Measurements from ENCODE around the gene GSDME.
A peak's percentile ranks its signal among the peaks of the same experiment; 100 is the strongest.

The GSDME gene

GRCh38 chr7:24721481-24722001 lies 35.7 kb downstream of the GSDME start:
- Histone ChIP-seq H3K9ac (ENCODE audit: low read depth, low read length, poor library complexity) (no peak overlapping the region), H3K9me3 (replicated peaks in 1 of 2; ENCODE audit: control insufficient read depth in 2 of 2, insufficient read depth in 1 of 2, low read depth in 1 of 2, low read length in 2 of 2) (peaks cover 0 to 6% of the 10 kb centered on the region in 2 donors), H3K4me3 (ENCODE audit: low read length in 2 of 2) (peak overlapping the region in 1 of 2 donors; percentile 36), H2BK12ac (ENCODE audit: low read length) (no peak overlapping the region), H2BK5ac (ENCODE audit: low read length) (no peak overlapping the region), H3K23ac (ENCODE audit: low read depth, low read length, poor library complexity) (no peak overlapping the region), H3K4ac (ENCODE audit: low read length) (no peak overlapping the region), H2BK120ac (ENCODE audit: low read depth, low read length) (no peak overlapping the region), H3K79me1 (ENCODE audit: low read depth, low read length) (no peaks in the 10 kb centered on the region), H2BK15ac (ENCODE audit: low read length) (no peak overlapping the region), H3K14ac (ENCODE audit: low read length) (no peak overlapping the region), H4K8ac (ENCODE audit: low read depth, low read length) (no peak overlapping the region), H3K4me2 (ENCODE audit: insufficient read depth, low read length, poor library complexity, severe bottlenecking) (no peak overlapping the region), H3K4me1 (ENCODE audit: control insufficient read depth in 2 of 2, insufficient read depth in 1 of 2, low read depth in 1 of 2, low read length in 2 of 2) (peaks cover 0 to 9% of the 10 kb centered on the region in 2 donors), H4K91ac (ENCODE audit: low read depth, low read length, poor library complexity) (no peak overlapping the region), H3K18ac (ENCODE audit: low read length) (peak overlapping the region; percentile 22), H3K27ac (replicated peaks; ENCODE audit: low read length) (no peak overlapping the region), H2AK5ac (ENCODE audit: low read depth, low read length) (no peak overlapping the region), H3K27me3 (ENCODE audit: control insufficient read depth in 3 of 3, insufficient read depth in 3 of 3, low read depth in 1 of 3, low read length in 3 of 3) (no peaks in the 10 kb centered on the region), H3K36me3 (replicated peaks in 1 of 2; ENCODE audit: control insufficient read depth in 2 of 2, insufficient read depth in 2 of 2, low read length in 2 of 2) (peaks cover 2 to 23% of the 10 kb centered on the region in 2 donors), H2AFZ (ENCODE audit: low read length) (no peak overlapping the region)
- no CpG with 5 or more reads among the region's 10 CpGs for WGBS, 2 donors (ENCODE audit: extremely low coverage in 2 of 2, insufficient read length in 2 of 2, insufficient replicate concordance in 1 of 2)
- DNase-seq (ENCODE audit: low spot score) = no peak

DNA sequence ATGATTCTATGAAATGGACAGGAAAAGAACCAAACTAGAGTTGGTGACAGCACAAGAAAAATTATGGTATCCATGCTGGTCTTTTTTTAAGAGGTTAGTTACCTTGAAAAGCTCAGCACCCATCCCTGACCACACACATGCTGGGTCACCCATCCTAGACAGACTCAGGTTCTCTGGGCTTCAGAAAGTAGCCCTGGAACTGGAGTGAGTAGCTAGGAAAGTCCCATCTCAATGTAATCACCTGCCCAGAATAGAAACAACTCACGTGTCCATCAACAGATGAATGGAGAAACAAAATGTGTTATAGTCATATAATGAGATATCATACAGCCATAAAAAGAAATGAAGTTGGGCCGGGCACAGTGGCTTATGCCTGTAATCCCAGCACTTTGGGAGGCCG lies 37.0 kb downstream of the GSDME start:
- no peak overlapping the region for H3K4ac ChIP-seq (ENCODE audit: low read length)
- WGBS, 2 donors (ENCODE audit: extremely low coverage in 2 of 2, insufficient read length in 2 of 2, insufficient replicate concordance in 1 of 2) = no CpG with 5 or more reads among the region's 3 CpGs
- H3K9me3 ChIP-seq (replicated peaks in 1 of 2; ENCODE audit: control insufficient read depth in 2 of 2, insufficient read depth in 1 of 2, low read depth in 1 of 2, low read length in 2 of 2) = peaks cover 0 to 6% of the 10 kb centered on the region in 2 donors
- peaks cover 2 to 25% of the 10 kb centered on the region in 2 donors for H3K36me3 ChIP-seq (replicated peaks in 1 of 2; ENCODE audit: control insufficient read depth in 2 of 2, insufficient read depth in 2 of 2, low read length in 2 of 2)
- no peak overlapping the region for H2BK15ac ChIP-seq (ENCODE audit: low read length)
- no peak for DNase-seq (ENCODE audit: low spot score)
- H4K8ac ChIP-seq (ENCODE audit: low read depth, low read length) = no peak overlapping the region
- H2BK5ac ChIP-seq (ENCODE audit: low read length) = no peak overlapping the region
- no peaks in the 10 kb centered on the region for H3K79me1 ChIP-seq (ENCODE audit: low read depth, low read length)
- H2BK120ac ChIP-seq (ENCODE audit: low read depth, low read length) = no peak overlapping the region
- H3K4me2 ChIP-seq (ENCODE audit: insufficient read depth, low read length, poor library complexity, severe bottlenecking) = no peak overlapping the region
- no peak overlapping the region for H2AFZ ChIP-seq (ENCODE audit: low read length)
- H2AK5ac ChIP-seq (ENCODE audit: low read depth, low read length) = no peak overlapping the region
- H3K27ac ChIP-seq (replicated peaks; ENCODE audit: low read length) = no peak overlapping the region
- no peak overlapping the region for H3K4me3 ChIP-seq (ENCODE audit: low read length in 2 of 2)
- H3K14ac ChIP-seq (ENCODE audit: low read length) = no peak overlapping the region
- H3K23ac ChIP-seq (ENCODE audit: low read depth, low read length, poor library complexity) = no peak overlapping the region
- no peak overlapping the region for H3K18ac ChIP-seq (ENCODE audit: low read length)
- no peaks in the 10 kb centered on the region for H3K27me3 ChIP-seq (ENCODE audit: control insufficient read depth in 3 of 3, insufficient read depth in 3 of 3, low read depth in 1 of 3, low read length in 3 of 3)
- H4K91ac ChIP-seq (ENCODE audit: low read depth, low read length, poor library complexity) = no peak overlapping the region
- peaks cover 0 to 6% of the 10 kb centered on the region in 2 donors for H3K4me1 ChIP-seq (ENCODE audit: control insufficient read depth in 2 of 2, insufficient read depth in 1 of 2, low read depth in 1 of 2, low read length in 2 of 2)
- H2BK12ac ChIP-seq (ENCODE audit: low read length) = no peak overlapping the region
- H3K9ac ChIP-seq (ENCODE audit: low read depth, low read length, poor library complexity) = no peak overlapping the region

- no peak overlapping the region for H2AFZ ChIP-seq (ENCODE audit: low read length)
- no peak overlapping the region for H3K14ac ChIP-seq (ENCODE audit: low read length)
- no peaks in the 10 kb centered on the region for H3K9me3 ChIP-seq (replicated peaks in 1 of 2; ENCODE audit: control insufficient read depth in 2 of 2, insufficient read depth in 1 of 2, low read depth in 1 of 2, low read length in 2 of 2)
- no peak overlapping the region for H3K27ac ChIP-seq (replicated peaks; ENCODE audit: low read length)
- no peak overlapping the region for H3K4me3 ChIP-seq (ENCODE audit: low read length in 2 of 2)
- H3K4me1 ChIP-seq (ENCODE audit: control insufficient read depth in 2 of 2, insufficient read depth in 1 of 2, low read depth in 1 of 2, low read length in 2 of 2) = peaks cover 0 to 6% of the 10 kb centered on the region in 2 donors
- no peak overlapping the region for H3K9ac ChIP-seq (ENCODE audit: low read depth, low read length, poor library complexity)
- H3K18ac ChIP-seq (ENCODE audit: low read length) = no peak overlapping the region
- no peak overlapping the region for H2BK5ac ChIP-seq (ENCODE audit: low read length)
- no peak overlapping the region for H4K8ac ChIP-seq (ENCODE audit: low read depth, low read length)
- no peak overlapping the region for H2AK5ac ChIP-seq (ENCODE audit: low read depth, low read length)
- peaks cover 2 to 25% of the 10 kb centered on the region in 2 donors for H3K36me3 ChIP-seq (replicated peaks in 1 of 2; ENCODE audit: control insufficient read depth in 2 of 2, insufficient read depth in 2 of 2, low read length in 2 of 2)
- no peak overlapping the region for H2BK12ac ChIP-seq (ENCODE audit: low read length)
- no peak overlapping the region for H3K4ac ChIP-seq (ENCODE audit: low read length)
- no peak overlapping the region for H2BK120ac ChIP-seq (ENCODE audit: low read depth, low read length)
- H3K23ac ChIP-seq (ENCODE audit: low read depth, low read length, poor library complexity) = no peak overlapping the region
- WGBS, 2 donors (ENCODE audit: extremely low coverage in 2 of 2, insufficient read length in 2 of 2, insufficient replicate concordance in 1 of 2) = no CpG with 5 or more reads among the region's 13 CpGs
- H2BK15ac ChIP-seq (ENCODE audit: low read length) = no peak overlapping the region
- no peak for DNase-seq (ENCODE audit: low spot score)
- no peak overlapping the region for H4K91ac ChIP-seq (ENCODE audit: low read depth, low read length, poor library complexity)
- H3K27me3 ChIP-seq (ENCODE audit: control insufficient read depth in 3 of 3, insufficient read depth in 3 of 3, low read depth in 1 of 3, low read length in 3 of 3) = no peaks in the 10 kb centered on the region
- no peak overlapping the region for H3K4me2 ChIP-seq (ENCODE audit: insufficient read depth, low read length, poor library complexity, severe bottlenecking)
- no peaks in the 10 kb centered on the region for H3K79me1 ChIP-seq (ENCODE audit: low read depth, low read length)
Observed at GRCh38 chr7:24718977-24719491, 38.2 kb downstream of the GSDME start.

DNA sequence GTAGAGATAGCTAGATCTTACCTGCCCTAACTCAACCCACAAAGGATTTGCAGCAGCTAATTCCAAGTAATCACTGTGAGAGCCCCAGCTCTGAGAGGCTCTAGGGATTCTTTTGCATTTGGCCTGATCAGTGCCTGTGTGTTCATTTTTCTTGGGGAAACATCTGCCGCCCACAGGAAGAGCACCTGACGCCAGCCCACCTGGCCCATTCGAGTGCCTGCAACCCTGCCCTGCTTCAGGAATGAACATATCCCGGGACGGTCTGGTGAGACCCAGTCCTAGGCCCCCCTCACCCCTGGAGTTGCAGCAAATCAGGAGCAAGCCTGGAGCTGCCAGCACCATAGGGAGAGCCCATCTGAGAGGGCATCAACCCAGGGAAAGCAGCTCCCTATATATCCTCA lies 38.8 kb downstream of the GSDME start:
- Histone ChIP-seq H2BK15ac (ENCODE audit: low read length) (no peak overlapping the region), H3K27me3 (ENCODE audit: control insufficient read depth in 3 of 3, insufficient read depth in 3 of 3, low read depth in 1 of 3, low read length in 3 of 3) (no peaks in the 10 kb centered on the region), H3K9me3 (replicated peaks in 1 of 2; ENCODE audit: control insufficient read depth in 2 of 2, insufficient read depth in 1 of 2, low read depth in 1 of 2, low read length in 2 of 2) (no peaks in the 10 kb centered on the region), H3K4ac (ENCODE audit: low read length) (no peak overlapping the region), H2BK12ac (ENCODE audit: low read length) (no peak overlapping the region), H3K4me1 (ENCODE audit: control insufficient read depth in 2 of 2, insufficient read depth in 1 of 2, low read depth in 1 of 2, low read length in 2 of 2) (peaks cover 0 to 6% of the 10 kb centered on the region in 2 donors), H3K27ac (replicated peaks; ENCODE audit: low read length) (no peak overlapping the region), H3K14ac (ENCODE audit: low read length) (no peak overlapping the region), H3K4me2 (ENCODE audit: insufficient read depth, low read length, poor library complexity, severe bottlenecking) (no peak overlapping the region), H3K36me3 (replicated peaks in 1 of 2; ENCODE audit: control insufficient read depth in 2 of 2, insufficient read depth in 2 of 2, low read length in 2 of 2) (peaks cover 2 to 25% of the 10 kb centered on the region in 2 donors), H3K18ac (ENCODE audit: low read length) (no peak overlapping the region), H3K9ac (ENCODE audit: low read depth, low read length, poor library complexity) (no peak overlapping the region), H2BK120ac (ENCODE audit: low read depth, low read length) (no peak overlapping the region), H2AFZ (ENCODE audit: low read length) (no peak overlapping the region), H3K23ac (ENCODE audit: low read depth, low read length, poor library complexity) (no peak overlapping the region), H4K91ac (ENCODE audit: low read depth, low read length, poor library complexity) (no peak overlapping the region), H4K8ac (ENCODE audit: low read depth, low read length) (no peak overlapping the region), H3K79me1 (ENCODE audit: low read depth, low read length) (no peaks in the 10 kb centered on the region), H2AK5ac (ENCODE audit: low read depth, low read length) (no peak overlapping the region), H2BK5ac (ENCODE audit: low read length) (no peak overlapping the region), H3K4me3 (ENCODE audit: low read length in 2 of 2) (no peak overlapping the region)
- WGBS, 2 donors (ENCODE audit: extremely low coverage in 2 of 2, insufficient read length in 2 of 2, insufficient replicate concordance in 1 of 2) = no CpG with 5 or more reads among the region's 5 CpGs
- no peak for DNase-seq (ENCODE audit: low spot score)
